Measurements from ENCODE around the gene CCS. TPM values are rescaled to one million over a fixed set of nuclear protein-coding genes. Genes with fewer than 3 reads are reported as not detected.

Gene CCS
- total RNA-seq, 1 experiment from 2014 or later: 47.2 TPM

- Histone ChIP-seq H3K27ac (no peak within 1 kb of the TSS), H2AFZ (peak within 1 kb of the TSS; percentile 64), H3K4me2 (peak within 1 kb of the TSS; percentile 66), H3K4me1 (replicated peaks; ENCODE audit: insufficient read depth) (peaks cover 5% of the 10 kb centered on the region; the same call in 1 of the 2 replicates), H4K20me1 (ENCODE audit: insufficient read depth) (no peaks in the 10 kb centered on the region), H3K36me3 (ENCODE audit: low read depth) (no peaks in the 10 kb centered on the region), H3K9me3 (ENCODE audit: insufficient read depth, low read depth) (no peaks in the 10 kb centered on the region), H3F3A (ENCODE audit: insufficient read depth, low read depth) (no peaks in the 10 kb centered on the region), H3K27me3 (ENCODE audit: insufficient read depth, low read depth) (peaks cover 21% of the 10 kb centered on the region), H3K9me2 (ENCODE audit: insufficient read depth) (no peaks in the 10 kb centered on the region), H3K79me2 (ENCODE audit: low read depth) (no peaks in the 10 kb centered on the region), H3K4me3 (peak within 1 kb of the TSS; percentile 56; the same call in 1 of the 2 replicates)
- peak; percentile 61 to 84 for DNase-seq
- ChIA-PET POLR2A (ENCODE audit: unreplicated experiment) (interaction anchor here (0.5 to 0.9 kb wide), 4 partner anchors 22 to 279 kb away, joined by 3 to 9 read pairs (median 5); partner anchors contain the start of genes RBM14, YIF1A and ZDHHC24), CTCF (no interaction called here)
- no TSS peak for BruUV-seq (replicated peaks)
- intact Hi-C loops (cut with micrococcal nuclease; ENCODE audit: unreplicated experiment): loop anchor here (2.0 kb wide), 1 partner anchor 22 kb away; the partner anchor contains the start of genes ACTN3 and ZDHHC24
- no peak for TF ChIP-seq EZH2 (IDR thresholded peaks at IDR 0.05; ENCODE audit: low read depth)
- TF ChIP-seq CTCF (conservative IDR thresholded peaks at IDR 0.05): no peak
Measured at GRCh38 chr11:66568124-66568916, 24.7 kb upstream of the CCS start, which contains the start of gene CTSF. Gene CTSF, minus strand, starts transcription at chr11:66568606. Its CDS starts 120 bp downstream, at chr11:66568486.

GRCh38 chr11:66569076-66569475 is 23.9 kb upstream of the CCS start:
- H3K4me3 ChIP-seq: no peak overlapping the region
- H3K27ac ChIP-seq: no peak overlapping the region
- H2AFZ ChIP-seq: no peak overlapping the region; the same call in 1 of the 2 replicates
- ChIA-PET CTCF (no interaction called here), POLR2A (ENCODE audit: unreplicated experiment) (interaction anchor here (0.5 to 0.9 kb wide), 5 partner anchors 9 to 280 kb away, joined by 3 to 9 read pairs (median 4); partner anchors contain the start of genes RBM14 and YIF1A)
- H3K4me2 ChIP-seq: peak overlapping the region; percentile 66; the same call in 1 of the 2 replicates
- no peaks in the 10 kb centered on the region for H4K20me1 ChIP-seq (ENCODE audit: insufficient read depth)
- H3K27me3 ChIP-seq (ENCODE audit: insufficient read depth, low read depth): peaks cover 29% of the 10 kb centered on the region
- TF ChIP-seq EZH2 (IDR thresholded peaks at IDR 0.05; ENCODE audit: low read depth) (no peak), CTCF (conservative IDR thresholded peaks at IDR 0.05) (no peak)
- H3K4me1 ChIP-seq (replicated peaks; ENCODE audit: insufficient read depth): peaks cover 5% of the 10 kb centered on the region; the same call in 1 of the 2 replicates
- no peaks in the 10 kb centered on the region for H3K79me2 ChIP-seq (ENCODE audit: low read depth)
- DNase-seq: no peak
- H3K9me3 ChIP-seq (ENCODE audit: insufficient read depth, low read depth): no peaks in the 10 kb centered on the region
- BruUV-seq (replicated peaks): no TSS peak
- H3K36me3 ChIP-seq (ENCODE audit: low read depth): no peaks in the 10 kb centered on the region
- intact Hi-C loops (cut with micrococcal nuclease; ENCODE audit: unreplicated experiment): loop anchor here (2.0 kb wide), 1 partner anchor 22 kb away; the partner anchor contains the start of genes ACTN3 and ZDHHC24
- no peaks in the 10 kb centered on the region for H3F3A ChIP-seq (ENCODE audit: insufficient read depth, low read depth)
- no peaks in the 10 kb centered on the region for H3K9me2 ChIP-seq (ENCODE audit: insufficient read depth)

- TF ChIP-seq CTCF (conservative IDR thresholded peaks at IDR 0.05): no peak
- no peak for TF ChIP-seq EZH2 (IDR thresholded peaks at IDR 0.05; ENCODE audit: low read depth)
- no peaks in the 10 kb centered on the region for H4K20me1 ChIP-seq (ENCODE audit: insufficient read depth)
- CTCF ChIA-PET: interaction anchor here (0.6 kb wide), 1 partner anchor 725 kb away, joined by 3 read pairs; no protein-coding TSS in a partner anchor
- peaks cover 5% of the 10 kb centered on the region; the same call in 1 of the 2 replicates for H3K4me1 ChIP-seq (replicated peaks; ENCODE audit: insufficient read depth)
- H3K79me2 ChIP-seq (ENCODE audit: low read depth): no peaks in the 10 kb centered on the region
- H3K27ac ChIP-seq: no peak overlapping the region
- intact Hi-C loops (cut with micrococcal nuclease; ENCODE audit: unreplicated experiment): no loop called here
- no peak for DNase-seq
- POLR2A ChIA-PET (ENCODE audit: unreplicated experiment): no interaction called here
- BruUV-seq (replicated peaks): no TSS peak
- H3K9me3 ChIP-seq (ENCODE audit: insufficient read depth, low read depth): no peaks in the 10 kb centered on the region
- no peaks in the 10 kb centered on the region for H3K9me2 ChIP-seq (ENCODE audit: insufficient read depth)
- no peaks in the 10 kb centered on the region for H3K36me3 ChIP-seq (ENCODE audit: low read depth)
- H3K4me2 ChIP-seq: no peak overlapping the region
- H2AFZ ChIP-seq: no peak overlapping the region
- peaks cover 41% of the 10 kb centered on the region for H3K27me3 ChIP-seq (ENCODE audit: insufficient read depth, low read depth)
- no peak overlapping the region for H3K4me3 ChIP-seq
- no peaks in the 10 kb centered on the region for H3F3A ChIP-seq (ENCODE audit: insufficient read depth, low read depth)
Measured at GRCh38 chr11:66570079-66570849, 22.7 kb upstream of the CCS start.
